ENCODE results near the gene FAH.

DNA sequence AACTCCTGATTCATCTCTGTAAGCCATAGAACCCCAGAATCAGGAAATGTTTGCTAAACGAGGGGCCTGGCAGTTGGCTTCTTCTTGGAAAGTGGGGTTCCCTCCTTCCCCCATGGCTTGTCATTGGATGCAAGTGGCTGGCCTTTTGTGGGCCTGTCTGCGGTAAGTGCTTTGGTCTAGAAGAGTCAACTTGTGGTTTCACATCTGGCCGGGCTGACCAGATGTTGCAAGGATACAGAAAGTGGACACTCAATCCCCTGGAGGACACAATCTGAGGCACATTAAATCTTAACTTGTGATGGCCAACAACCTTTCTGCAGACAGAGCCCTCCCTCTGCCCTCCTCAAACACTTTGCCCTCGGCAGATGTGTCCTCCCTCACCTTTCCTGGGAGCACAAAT is 1.1 kb downstream of the FAH start:
- no peak for TF ChIP-seq GATA3 (IDR thresholded peaks at IDR 0.05; ENCODE audit: low read depth, low read length)
- no peak for TF ChIP-seq GATA2 (IDR thresholded peaks at IDR 0.05; ENCODE audit: low read depth, low read length)

Measured in SH-SY5Y (cell line).